Effector memory CD4-positive, alpha-beta T cell (primary cell): ENCODE data around the gene GRHL1.

Experiments
- DNase-seq, 3 donors: peaks; one replicate each; pipeline ENCODE4 v3.0.0-alpha.2; 2020
- H3K27ac ChIP-seq: 2 replicates; pipeline ENCODE4 v1.7.0; 2013; ENCODE audit warnings: mild to moderate bottlenecking, low read length, moderate library complexity; ENCODE audit not compliant: insufficient read depth, poor library complexity, severe bottlenecking
- H3K27me3 ChIP-seq: replicated peaks from 2 replicates; pipeline ENCODE4 v1.7.0; 2013; ENCODE audit warnings: mild to moderate bottlenecking, low read length; ENCODE audit not compliant: insufficient read depth, control insufficient read depth, poor library complexity, severe bottlenecking
- H3K36me3 ChIP-seq: 2 replicates; pipeline ENCODE4 v1.7.0; 2013; ENCODE audit warnings: mild to moderate bottlenecking, low read length, moderate library complexity; ENCODE audit not compliant: control insufficient read depth, insufficient read depth
- H3K4me1 ChIP-seq: 2 replicates; pipeline ENCODE4 v1.7.0; 2013; ENCODE audit warnings: low read length, mild to moderate bottlenecking; ENCODE audit not compliant: control insufficient read depth, insufficient read depth, poor library complexity, severe bottlenecking
- H3K4me3 ChIP-seq: 2 replicates; pipeline ENCODE4 v1.7.0; 2013; ENCODE audit warnings: low read length, low read depth, mild to moderate bottlenecking; ENCODE audit not compliant: insufficient read depth, poor library complexity, severe bottlenecking
- H3K9me3 ChIP-seq: 2 replicates; pipeline ENCODE4 v1.7.0; 2013; ENCODE audit warnings: mild to moderate bottlenecking, low read length, moderate library complexity; ENCODE audit not compliant: control insufficient read depth

GRHL1 gene

DNA sequence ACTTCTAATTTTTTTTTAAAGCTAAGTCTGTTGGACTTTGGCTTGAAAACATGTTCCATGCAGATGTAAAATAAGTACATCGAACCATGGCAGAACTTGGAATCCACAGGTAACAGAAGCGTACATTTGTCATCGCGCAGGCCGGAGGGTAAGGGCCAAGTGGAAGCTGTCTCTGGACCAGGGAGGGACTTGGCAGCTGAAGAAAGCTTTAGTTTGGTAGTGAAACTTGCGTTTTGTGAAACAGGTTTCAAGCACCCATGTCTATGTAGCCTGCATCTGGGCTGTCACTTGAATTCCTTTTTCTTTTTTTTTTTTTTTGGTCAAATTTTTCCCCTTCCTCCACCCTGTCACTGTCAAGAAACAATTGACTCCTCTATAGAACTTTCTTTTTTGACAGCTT is 20.4 kb downstream of the GRHL1 start:
- DNase-seq = no peak
- H3K4me3 ChIP-seq = no peak overlapping the region
- no peak overlapping the region for H3K27ac ChIP-seq

DNA sequence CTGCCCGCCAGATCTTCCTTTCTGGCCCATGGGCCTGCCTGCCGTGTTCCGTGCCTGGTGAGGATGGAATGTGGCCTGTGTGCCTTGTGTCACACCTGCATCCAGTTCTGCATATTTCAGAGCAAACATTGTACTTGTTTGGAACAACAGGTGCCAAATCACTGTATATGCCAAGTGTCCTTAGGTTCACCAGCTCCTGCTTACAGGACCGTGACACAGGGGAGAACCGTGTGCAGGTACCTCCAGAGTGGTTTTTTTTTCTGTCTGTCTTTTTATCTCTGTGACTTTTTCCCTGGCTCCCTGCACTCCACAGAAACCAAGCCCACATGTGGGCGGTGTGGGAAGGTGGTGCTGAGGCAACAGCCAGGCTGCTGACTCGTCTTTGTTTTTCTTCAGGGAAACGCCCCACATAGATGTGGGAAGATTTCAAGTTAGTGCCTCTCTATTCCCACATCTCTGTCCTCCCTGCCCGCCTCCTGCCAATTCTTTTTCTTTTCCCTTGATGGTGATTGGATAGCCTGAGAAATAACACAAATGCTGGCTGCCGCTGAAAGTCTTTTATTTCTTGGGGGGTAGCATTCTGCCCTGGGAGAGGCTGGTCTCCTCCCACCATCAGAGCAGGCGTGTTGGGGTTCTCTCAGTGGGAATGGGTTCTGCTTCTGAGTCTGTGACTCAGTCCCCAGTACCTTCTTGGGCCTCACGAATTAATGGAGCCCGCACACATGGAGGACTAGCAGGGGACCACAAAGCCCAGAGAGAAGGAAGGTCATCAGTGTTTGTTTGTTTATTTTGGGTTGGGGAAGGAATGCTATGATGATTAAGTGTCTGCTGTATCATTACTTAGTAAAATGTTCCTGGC is 21.4 kb downstream of the GRHL1 start:
- Histone ChIP-seq H3K27ac (no peak overlapping the region), H3K4me1 (no peaks in the 10 kb centered on the region), H3K9me3 (no peaks in the 10 kb centered on the region), H3K27me3 (no peaks in the 10 kb centered on the region), H3K4me3 (no peak overlapping the region), H3K36me3 (no peaks in the 10 kb centered on the region)
- DNase-seq = no peak

More for the DNA sequence above, 20.4 kb downstream of the GRHL1 start:
- Histone ChIP-seq H3K4me1 (no peaks in the 10 kb centered on the region), H3K36me3 (no peaks in the 10 kb centered on the region), H3K27me3 (no peaks in the 10 kb centered on the region), H3K9me3 (no peaks in the 10 kb centered on the region)

DNA sequence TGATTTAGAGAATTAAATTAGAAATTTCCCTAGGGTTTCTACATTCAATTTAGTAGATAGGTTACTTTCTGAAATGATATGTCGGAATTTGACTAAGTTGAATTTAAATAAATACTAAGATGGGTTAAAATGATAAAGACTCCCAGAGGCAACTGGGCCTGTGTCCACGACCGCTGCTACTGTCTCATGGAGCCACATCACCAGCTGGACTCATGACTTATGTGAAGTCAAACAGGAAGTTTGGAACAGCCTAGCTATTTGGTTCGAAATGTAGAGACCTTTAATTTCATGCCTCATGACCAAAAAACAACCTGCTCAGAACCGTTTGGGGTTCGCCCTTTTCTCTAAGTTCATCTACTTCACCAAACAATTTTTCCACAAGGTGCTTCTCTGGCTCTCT is 22.2 kb downstream of the GRHL1 start:
- DNase-seq = no peak
- H3K4me3 ChIP-seq = no peak overlapping the region
- no peak overlapping the region for H3K27ac ChIP-seq
- H3K9me3 ChIP-seq = no peaks in the 10 kb centered on the region
- no peaks in the 10 kb centered on the region for H3K4me1 ChIP-seq
- no peaks in the 10 kb centered on the region for H3K36me3 ChIP-seq
- no peaks in the 10 kb centered on the region for H3K27me3 ChIP-seq

DNA sequence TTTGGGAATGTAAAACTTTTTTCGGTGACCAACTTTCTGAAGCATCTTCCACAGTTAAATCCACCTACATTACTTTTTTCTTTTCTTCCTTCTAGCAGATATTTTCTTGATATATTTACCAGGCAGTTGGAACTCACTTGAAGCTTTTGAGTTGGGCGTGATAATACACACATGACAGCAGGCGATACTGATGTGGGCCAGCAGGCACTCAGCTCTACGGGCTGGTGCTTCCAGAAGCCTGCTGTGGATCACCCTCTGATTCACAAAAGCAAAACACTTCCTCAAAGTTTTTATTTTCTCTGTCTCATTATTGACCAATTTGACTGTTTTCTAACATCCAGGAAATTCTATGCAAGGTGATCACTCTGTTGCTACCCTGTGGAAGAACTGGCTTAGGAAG is 22.9 kb downstream of the GRHL1 start:
- Histone ChIP-seq H3K9me3 (no peaks in the 10 kb centered on the region), H3K27me3 (no peaks in the 10 kb centered on the region), H3K4me3 (no peak overlapping the region), H3K27ac (no peak overlapping the region), H3K4me1 (no peaks in the 10 kb centered on the region), H3K36me3 (no peaks in the 10 kb centered on the region)
- DNase-seq = no peak

DNA sequence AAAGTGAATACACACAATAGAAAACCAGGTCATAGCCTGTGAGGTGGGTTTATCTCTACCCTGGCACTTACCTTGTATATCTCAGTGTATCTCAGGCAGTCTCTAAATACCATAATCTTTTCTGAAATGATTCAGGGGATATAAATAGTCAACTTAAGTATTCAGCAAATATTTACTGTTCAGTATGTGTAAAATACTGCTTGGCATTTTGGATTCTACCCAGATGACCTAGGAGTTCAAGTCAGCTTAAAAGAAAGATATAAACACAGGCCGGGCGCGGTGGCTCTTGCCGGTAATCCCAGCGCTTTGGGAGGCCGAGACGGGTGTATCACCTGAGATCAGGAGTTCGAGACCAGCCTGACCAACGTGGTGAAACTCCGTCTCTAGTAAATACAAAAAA is 23.8 kb downstream of the GRHL1 start:
- no peaks in the 10 kb centered on the region for H3K9me3 ChIP-seq
- no peak for DNase-seq
- no peaks in the 10 kb centered on the region for H3K36me3 ChIP-seq
- no peaks in the 10 kb centered on the region for H3K27me3 ChIP-seq
- no peak overlapping the region for H3K27ac ChIP-seq
- H3K4me3 ChIP-seq = no peak overlapping the region
- peaks cover 2% of the 10 kb centered on the region for H3K4me1 ChIP-seq

DNA sequence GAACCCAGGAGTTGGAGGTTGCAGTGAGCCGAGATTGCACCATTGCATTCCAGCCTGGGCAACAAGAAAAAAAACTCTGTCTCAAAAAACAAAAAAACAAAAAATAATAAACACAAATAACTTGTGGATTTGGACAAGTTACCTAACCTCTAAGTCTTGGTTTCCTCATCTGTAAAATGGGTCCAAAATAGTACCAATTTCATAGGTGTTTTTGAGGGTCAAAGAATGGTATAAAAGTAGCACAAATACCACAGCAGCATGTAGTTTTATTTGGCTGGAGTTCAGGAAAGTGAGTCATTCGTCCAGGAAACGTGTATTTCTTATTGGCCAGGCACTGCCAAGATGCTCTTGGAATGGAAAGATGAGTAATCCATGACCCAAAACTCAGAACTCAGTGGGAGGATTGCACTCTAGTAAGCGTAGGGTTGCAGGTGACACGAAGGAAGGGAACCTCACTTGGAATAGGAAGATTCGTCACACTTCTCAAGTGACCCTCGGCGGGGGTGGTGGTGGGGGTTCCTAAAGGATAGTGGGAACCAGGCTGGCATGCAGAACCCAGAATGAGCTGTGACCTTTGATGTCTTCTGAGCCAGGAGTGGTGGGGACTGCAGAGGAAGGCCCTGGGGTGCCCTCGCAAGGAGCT is 24.4 kb downstream of the GRHL1 start:
- Histone ChIP-seq H3K27me3 (no peaks in the 10 kb centered on the region), H3K27ac (no peak overlapping the region), H3K36me3 (no peaks in the 10 kb centered on the region), H3K4me1 (peaks cover 2% of the 10 kb centered on the region), H3K9me3 (no peaks in the 10 kb centered on the region), H3K4me3 (no peak overlapping the region)
- no peak for DNase-seq

DNA sequence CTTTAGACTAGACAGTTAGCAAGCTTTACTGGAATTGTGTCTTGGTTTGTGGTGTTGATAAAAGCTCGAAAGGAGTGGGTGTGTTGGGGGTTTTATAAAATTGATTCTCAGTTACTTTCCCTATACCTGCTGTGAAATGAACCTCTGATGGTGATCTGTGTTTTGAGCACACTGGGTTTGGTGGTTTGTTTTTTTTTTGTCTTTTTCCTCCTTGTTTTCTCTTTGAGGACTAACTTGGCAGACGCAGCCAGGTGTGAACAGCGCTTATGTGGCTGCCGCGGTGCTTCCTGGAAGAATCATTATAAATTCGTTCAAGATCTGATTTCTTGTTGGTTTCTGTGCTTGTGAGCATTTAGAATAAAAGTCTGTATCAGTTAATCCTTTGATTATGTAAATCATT is 28.5 kb downstream of the GRHL1 start:
- Histone ChIP-seq H3K27ac (no peak overlapping the region), H3K4me1 (peaks cover 2% of the 10 kb centered on the region)

DNA sequence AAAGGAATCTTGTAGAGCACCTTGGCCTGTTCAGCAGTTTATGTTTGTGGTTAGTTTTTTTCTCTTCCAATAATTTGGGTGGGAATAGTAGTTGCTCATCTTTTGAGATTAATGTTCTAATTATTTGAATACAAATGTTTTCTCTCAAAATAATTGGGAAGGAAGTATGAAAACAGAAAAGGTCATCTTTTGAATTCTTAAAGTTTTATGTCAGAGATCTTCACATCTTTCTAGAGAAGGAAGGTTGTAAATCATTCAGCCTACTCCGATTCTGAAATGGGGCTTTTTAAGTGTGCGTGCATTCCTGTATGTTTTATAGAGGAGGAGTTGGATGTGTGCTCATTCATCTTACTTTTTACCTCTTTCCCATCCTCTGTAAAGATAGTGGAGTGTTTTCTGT is 29.0 kb downstream of the GRHL1 start:
- Histone ChIP-seq H3K4me1 (peaks cover 2% of the 10 kb centered on the region), H3K36me3 (no peaks in the 10 kb centered on the region), H3K9me3 (no peaks in the 10 kb centered on the region), H3K4me3 (no peak overlapping the region), H3K27me3 (no peaks in the 10 kb centered on the region), H3K27ac (no peak overlapping the region)
- DNase-seq = no peak

More for the DNA sequence above, 28.5 kb downstream of the GRHL1 start:
- H3K9me3 ChIP-seq = no peaks in the 10 kb centered on the region
- no peak overlapping the region for H3K4me3 ChIP-seq
- no peaks in the 10 kb centered on the region for H3K27me3 ChIP-seq
- no peaks in the 10 kb centered on the region for H3K36me3 ChIP-seq
- no peak for DNase-seq

DNA sequence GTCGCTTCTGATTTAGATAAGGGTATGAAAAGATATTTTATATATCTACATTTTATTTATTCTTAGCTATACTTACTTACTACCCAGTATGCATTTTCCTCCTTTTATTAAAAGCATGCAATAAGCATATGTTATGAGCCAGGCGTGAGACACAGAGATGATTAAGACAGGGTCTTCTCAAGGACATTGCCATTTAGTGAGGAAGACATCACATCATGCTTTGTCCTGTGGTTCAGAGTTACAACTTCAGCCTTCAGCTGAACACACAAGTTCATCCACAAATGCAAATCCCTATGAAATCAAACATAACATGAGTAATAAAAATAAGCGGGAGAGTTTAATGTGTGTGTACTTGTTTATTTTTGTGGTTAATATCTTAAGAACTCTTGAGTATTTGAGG is 30.2 kb downstream of the GRHL1 start:
- H3K4me1 ChIP-seq = peaks cover 2% of the 10 kb centered on the region
- no peak overlapping the region for H3K4me3 ChIP-seq
- H3K27ac ChIP-seq = no peak overlapping the region
- H3K27me3 ChIP-seq = no peaks in the 10 kb centered on the region
- DNase-seq = no peak
- H3K9me3 ChIP-seq = no peaks in the 10 kb centered on the region
- no peaks in the 10 kb centered on the region for H3K36me3 ChIP-seq

DNA sequence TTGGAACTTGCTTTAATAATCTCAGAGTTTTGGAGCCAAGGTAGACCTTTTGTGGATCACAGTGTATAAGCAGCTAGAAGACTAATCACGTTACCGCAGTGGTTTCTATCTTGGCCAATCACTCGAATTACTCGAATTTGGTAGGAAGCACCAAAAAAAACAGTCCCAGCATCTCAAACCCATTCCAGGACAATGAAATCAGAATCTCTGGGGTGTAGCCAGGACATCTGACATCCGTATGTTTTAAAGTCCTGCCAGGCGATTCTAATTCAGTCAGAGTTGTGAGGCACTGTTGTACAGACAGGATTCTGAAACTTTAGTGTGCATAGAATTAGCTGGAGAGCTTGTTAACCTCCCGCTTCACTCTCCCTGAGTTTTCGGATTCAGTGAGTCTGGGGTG is 30.8 kb downstream of the GRHL1 start:
- Histone ChIP-seq H3K27me3 (no peaks in the 10 kb centered on the region), H3K4me1 (peaks cover 2% of the 10 kb centered on the region), H3K27ac (no peak overlapping the region), H3K36me3 (no peaks in the 10 kb centered on the region), H3K9me3 (no peaks in the 10 kb centered on the region), H3K4me3 (no peak overlapping the region)
- no peak for DNase-seq
